ENCODE results near the gene RNF112.
A peak's percentile ranks its signal among the peaks of the same experiment; 100 is the strongest.

Gene RNF112

GRCh38 chr17:19374136-19374535, 36.9 kb upstream of the RNF112 start:
- H3K27me3 ChIP-seq (ENCODE audit: low read length) = no peaks in the 10 kb centered on the region
- H4K20me1 ChIP-seq (ENCODE audit: low read depth, low read length) = no peaks in the 10 kb centered on the region; the same call in 1 of the 2 replicates
- H3F3A ChIP-seq (ENCODE audit: insufficient read depth) = no peaks in the 10 kb centered on the region; the same call in 1 of the 2 replicates
- no peak overlapping the region for H3K9ac ChIP-seq (ENCODE audit: low read length)
- H3K79me2 ChIP-seq (ENCODE audit: insufficient read depth, low read length) = peaks cover 5% of the 10 kb centered on the region; the same call in 1 of the 2 replicates
- no peak overlapping the region for H3K4me3 ChIP-seq (ENCODE audit: insufficient read depth, low read length, poor library complexity, severe bottlenecking)
- no peak overlapping the region for H3K27ac ChIP-seq (ENCODE audit: low read depth, low read length)
- no peaks in the 10 kb centered on the region for H3K9me3 ChIP-seq (ENCODE audit: insufficient read depth, low read length)
- H3K4me2 ChIP-seq (ENCODE audit: low read depth, low read length, poor library complexity, severe bottlenecking) = no peak overlapping the region
- TF ChIP-seq EZH2phosphoT487 (conservative IDR thresholded peaks at IDR 0.05; ENCODE audit: low read length) = no peak
- TF ChIP-seq CTCF (IDR thresholded peaks at IDR 0.05; ENCODE audit: insufficient read depth, low read length, poor library complexity, severe bottlenecking) = no peak
- H3K9me2 ChIP-seq (replicated peaks; ENCODE audit: insufficient read depth, low read length) = no peaks in the 10 kb centered on the region
- H2AFZ ChIP-seq (ENCODE audit: low read depth, low read length, severe bottlenecking) = no peak overlapping the region
- no peaks in the 10 kb centered on the region for H3K36me3 ChIP-seq (ENCODE audit: low read length)

- Histone ChIP-seq H3K9me2 (replicated peaks; ENCODE audit: insufficient read depth, low read length) (no peaks in the 10 kb centered on the region), H3K27me3 (ENCODE audit: low read length) (no peaks in the 10 kb centered on the region), H3K4me2 (ENCODE audit: low read depth, low read length, poor library complexity, severe bottlenecking) (no peak overlapping the region), H2AFZ (ENCODE audit: low read depth, low read length, severe bottlenecking) (no peak overlapping the region), H3F3A (ENCODE audit: insufficient read depth) (no peaks in the 10 kb centered on the region; the same call in 1 of the 2 replicates), H3K9me3 (ENCODE audit: insufficient read depth, low read length) (no peaks in the 10 kb centered on the region), H3K36me3 (ENCODE audit: low read length) (no peaks in the 10 kb centered on the region), H3K4me3 (ENCODE audit: insufficient read depth, low read length, poor library complexity, severe bottlenecking) (no peak overlapping the region), H3K27ac (ENCODE audit: low read depth, low read length) (no peak overlapping the region), H3K79me2 (ENCODE audit: insufficient read depth, low read length) (peaks cover 5% of the 10 kb centered on the region; the same call in 1 of the 2 replicates), H4K20me1 (ENCODE audit: low read depth, low read length) (no peaks in the 10 kb centered on the region; the same call in 1 of the 2 replicates), H3K9ac (ENCODE audit: low read length) (no peak overlapping the region)
- TF ChIP-seq CTCF (IDR thresholded peaks at IDR 0.05; ENCODE audit: insufficient read depth, low read length, poor library complexity, severe bottlenecking) (no peak), EZH2phosphoT487 (conservative IDR thresholded peaks at IDR 0.05; ENCODE audit: low read length) (no peak)
These were observed 35.3 kb upstream of the RNF112 start for GRCh38 chr17:19375732-19376131.

GRCh38 chr17:19376811-19377210, 34.2 kb upstream of the RNF112 start:
- H3K9me3 ChIP-seq (ENCODE audit: insufficient read depth, low read length) = no peaks in the 10 kb centered on the region
- peak overlapping the region; percentile 82 for H3K4me3 ChIP-seq (ENCODE audit: insufficient read depth, low read length, poor library complexity, severe bottlenecking)
- H3K9ac ChIP-seq (ENCODE audit: low read length) = peak overlapping the region; percentile 79
- H3K4me2 ChIP-seq (ENCODE audit: low read depth, low read length, poor library complexity, severe bottlenecking) = peak overlapping the region; percentile 91
- H3K9me2 ChIP-seq (replicated peaks; ENCODE audit: insufficient read depth, low read length) = no peaks in the 10 kb centered on the region
- H4K20me1 ChIP-seq (ENCODE audit: low read depth, low read length) = no peaks in the 10 kb centered on the region
- H2AFZ ChIP-seq (ENCODE audit: low read depth, low read length, severe bottlenecking) = peak overlapping the region; percentile 93
- no peaks in the 10 kb centered on the region; the same call in 1 of the 2 replicates for H3F3A ChIP-seq (ENCODE audit: insufficient read depth)
- no peaks in the 10 kb centered on the region for H3K27me3 ChIP-seq (ENCODE audit: low read length)
- no peak overlapping the region for H3K27ac ChIP-seq (ENCODE audit: low read depth, low read length)
- TF ChIP-seq CTCF (IDR thresholded peaks at IDR 0.05; ENCODE audit: insufficient read depth, low read length, poor library complexity, severe bottlenecking) (no peak), EZH2phosphoT487 (conservative IDR thresholded peaks at IDR 0.05; ENCODE audit: low read length) (no peak)
- H3K79me2 ChIP-seq (ENCODE audit: insufficient read depth, low read length) = peaks cover 5% of the 10 kb centered on the region; the same call in 1 of the 2 replicates
- H3K36me3 ChIP-seq (ENCODE audit: low read length) = no peaks in the 10 kb centered on the region

Data from SU-DHL-6 (cell line).